NCI-H460 (cell line): ENCODE results near the gene CDC27. TPM values are rescaled to one million over a fixed set of nuclear protein-coding genes. Genes with fewer than 3 reads are reported as not detected.
"Not testable (repeated sequence)": the region's sequence is repeated elsewhere in the genome, so short reads cannot be mapped to it uniquely, and the experiment has no call there.

Experiments used
- DNase-seq: peaks from one replicate; pipeline ENCODE4 v3.0.0-alpha.2; 2016; ENCODE audit warnings: low read depth; ENCODE audit errors: extremely low read depth
- total RNA-seq: library from RNA; depleted of rRNA; stranded (reverse); fragments of >200 nt; shearing (Covaris generic); gene quantifications from 2 replicates; pipeline ENCODE4 v1.2.3, GENCODE V29; 2014

CDC27 gene
- total RNA-seq, 1 experiment from 2014 or later, result 138 TPM

DNA sequence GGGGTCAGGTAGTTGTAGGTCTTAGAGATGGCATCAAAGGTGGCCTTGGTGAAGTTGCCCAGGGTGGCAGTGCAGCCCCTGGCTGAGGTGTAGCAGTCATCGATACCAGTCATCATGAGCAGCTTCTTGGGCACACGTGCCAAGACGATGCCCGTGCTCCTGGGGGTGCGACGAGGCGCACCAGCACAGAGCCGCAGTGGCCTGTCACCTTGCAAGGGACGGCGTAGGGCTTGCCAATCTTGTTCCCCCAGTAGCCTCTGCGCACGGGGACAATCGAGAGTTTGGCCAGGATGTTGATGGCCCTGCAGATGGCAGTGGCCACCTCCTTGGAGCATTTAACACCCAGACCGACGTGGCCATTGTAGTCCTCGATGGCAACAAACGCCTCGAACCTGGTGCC, 29.8 kb downstream of the CDC27 start:
- DNase-seq, result no peak

DNA sequence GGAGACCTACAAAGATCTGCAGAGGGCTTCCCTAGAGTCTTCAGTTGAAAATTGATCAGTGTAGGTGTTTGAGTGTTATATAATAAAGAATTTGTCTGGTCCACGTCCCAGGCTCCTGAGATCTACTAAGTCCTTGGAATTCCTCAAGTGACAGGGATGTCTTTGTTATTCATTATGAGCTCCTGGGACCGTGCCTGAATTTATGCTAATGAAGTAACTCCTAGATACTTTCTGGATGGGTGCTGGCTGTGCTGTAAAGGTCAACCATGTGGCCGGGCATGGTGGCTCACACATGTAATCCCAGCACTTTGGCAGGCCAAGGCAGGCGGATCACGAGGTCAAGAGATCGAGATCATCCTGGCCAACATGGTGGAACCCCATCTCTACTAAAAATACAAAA, 43.7 kb downstream of the CDC27 start:
- no peak for DNase-seq

DNA sequence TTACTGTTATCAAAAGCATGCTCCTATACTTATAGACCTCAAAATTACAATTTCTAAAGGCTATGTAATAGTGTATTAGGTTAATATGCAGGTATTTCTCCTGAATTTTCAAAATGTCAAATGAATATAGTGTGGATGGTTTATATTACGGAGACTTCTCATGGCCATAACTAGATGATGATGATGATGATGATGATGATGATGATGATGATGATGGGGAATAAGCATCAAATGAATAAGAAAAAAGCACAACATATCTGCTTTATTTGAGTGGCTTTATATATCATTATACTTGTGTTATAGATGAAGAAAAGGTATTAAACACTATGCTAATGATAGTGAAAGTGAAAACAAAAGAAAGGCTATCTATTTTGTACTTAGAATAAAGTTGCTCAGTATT, 53.9 kb downstream of the CDC27 start:
- no peak for DNase-seq

DNA sequence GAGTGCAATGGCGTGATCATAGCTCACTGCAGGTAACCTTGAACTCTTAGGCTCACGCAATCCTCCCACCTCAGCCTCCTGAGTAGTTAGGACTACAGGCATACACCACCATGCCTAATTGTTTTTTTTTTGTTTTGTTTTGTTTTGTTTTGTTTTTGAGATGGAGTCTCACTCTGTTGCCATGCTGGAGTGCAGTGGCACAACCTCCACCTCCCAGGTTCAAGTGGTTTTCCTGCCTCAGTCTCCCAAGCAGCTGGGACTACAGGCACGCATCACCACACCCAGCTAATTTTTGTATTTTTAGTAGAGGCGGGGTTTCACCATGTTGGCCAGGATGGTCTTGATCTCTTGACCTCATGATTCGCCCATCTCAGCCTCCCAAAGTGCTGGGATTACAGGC, 54.7 kb downstream of the CDC27 start:
- DNase-seq, result not testable (repeated sequence)

DNA sequence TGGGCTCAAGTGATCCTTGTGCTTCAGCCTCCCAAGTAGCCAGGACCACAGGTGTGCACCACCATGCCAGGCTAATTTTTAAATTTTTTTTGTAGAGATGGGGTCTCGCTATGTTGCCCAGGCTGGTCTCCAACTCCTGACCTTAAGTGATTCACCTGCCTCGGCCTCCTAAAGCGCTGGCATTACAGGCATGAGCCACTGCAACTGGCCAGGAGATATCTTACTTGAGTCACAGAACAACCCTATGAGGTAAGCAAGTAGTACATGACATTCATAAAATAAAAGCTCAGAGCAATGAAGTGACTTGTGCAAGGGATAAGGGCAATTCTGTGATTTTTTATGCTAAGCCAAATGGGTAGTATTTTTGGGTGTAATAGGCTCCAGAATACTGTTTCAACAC, 57.3 kb downstream of the CDC27 start:
- DNase-seq, result no peak

DNA sequence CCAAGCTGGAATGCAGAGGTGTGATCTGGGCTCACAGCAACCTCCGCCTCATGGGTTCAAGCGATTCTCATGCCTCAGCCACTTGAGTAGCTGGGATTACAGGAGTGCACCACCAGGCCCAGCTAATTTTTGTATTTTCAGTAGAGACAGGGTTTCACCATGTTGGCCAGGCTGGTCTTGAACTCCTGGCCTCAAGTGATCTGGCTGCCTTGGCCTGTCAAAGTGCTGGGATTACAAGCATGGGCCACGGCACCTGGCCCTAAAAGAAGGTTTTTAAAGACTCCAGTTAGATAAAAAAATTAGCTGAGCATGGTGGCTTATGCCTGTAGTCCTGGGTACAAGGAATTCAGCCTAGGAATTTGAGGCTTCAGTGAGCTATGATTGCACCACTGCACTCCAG, 62.3 kb downstream of the CDC27 start:
- DNase-seq, result not testable (repeated sequence)

DNA sequence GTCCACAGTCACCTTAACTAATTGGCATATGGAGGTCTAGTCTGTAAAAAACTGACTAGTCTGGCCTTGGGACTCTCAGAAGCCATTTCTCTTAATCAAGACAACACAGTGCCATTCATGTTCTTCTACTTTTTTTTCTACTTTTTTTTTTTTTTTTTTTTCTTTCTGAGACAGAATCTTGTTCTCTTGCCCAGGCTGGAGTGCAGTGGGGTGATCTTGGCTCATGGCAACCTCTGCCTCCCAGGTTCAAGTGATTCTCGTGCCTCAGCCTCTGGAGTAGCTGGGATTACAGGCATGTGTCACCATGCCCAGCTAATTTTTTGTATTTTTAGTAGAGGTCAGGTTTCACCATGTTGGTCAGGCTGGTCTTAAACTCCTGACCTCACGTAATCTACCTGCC, 65.8 kb downstream of the CDC27 start:
- DNase-seq, result not testable (repeated sequence)

DNA sequence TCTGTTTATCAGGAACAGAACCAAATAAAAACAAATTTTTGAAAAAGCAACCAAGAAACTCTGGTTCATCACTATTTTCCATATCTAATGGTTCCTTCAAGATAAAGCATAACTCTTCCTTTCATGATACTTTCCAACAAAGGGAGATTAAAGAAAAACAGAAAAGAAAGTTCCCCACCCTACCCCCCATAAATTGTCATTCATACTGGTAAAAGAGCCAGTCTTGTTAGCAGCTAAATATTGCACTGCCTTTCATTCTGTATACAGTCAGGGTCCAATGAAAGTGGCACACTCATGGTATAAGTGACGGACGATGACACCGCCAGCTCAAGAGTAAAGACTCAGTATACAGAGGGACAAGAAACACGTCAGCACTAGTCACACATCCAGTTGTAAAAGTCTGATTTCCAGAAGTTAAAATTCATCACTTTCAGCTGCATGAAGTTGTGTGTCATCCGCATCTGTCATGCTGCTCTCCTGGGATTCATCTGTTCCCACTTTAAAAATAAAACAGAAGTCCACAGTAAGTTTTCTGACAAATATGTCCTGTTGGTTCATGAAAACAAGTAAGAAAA, 68.5 kb downstream of the CDC27 start:
- no peak for DNase-seq

DNA sequence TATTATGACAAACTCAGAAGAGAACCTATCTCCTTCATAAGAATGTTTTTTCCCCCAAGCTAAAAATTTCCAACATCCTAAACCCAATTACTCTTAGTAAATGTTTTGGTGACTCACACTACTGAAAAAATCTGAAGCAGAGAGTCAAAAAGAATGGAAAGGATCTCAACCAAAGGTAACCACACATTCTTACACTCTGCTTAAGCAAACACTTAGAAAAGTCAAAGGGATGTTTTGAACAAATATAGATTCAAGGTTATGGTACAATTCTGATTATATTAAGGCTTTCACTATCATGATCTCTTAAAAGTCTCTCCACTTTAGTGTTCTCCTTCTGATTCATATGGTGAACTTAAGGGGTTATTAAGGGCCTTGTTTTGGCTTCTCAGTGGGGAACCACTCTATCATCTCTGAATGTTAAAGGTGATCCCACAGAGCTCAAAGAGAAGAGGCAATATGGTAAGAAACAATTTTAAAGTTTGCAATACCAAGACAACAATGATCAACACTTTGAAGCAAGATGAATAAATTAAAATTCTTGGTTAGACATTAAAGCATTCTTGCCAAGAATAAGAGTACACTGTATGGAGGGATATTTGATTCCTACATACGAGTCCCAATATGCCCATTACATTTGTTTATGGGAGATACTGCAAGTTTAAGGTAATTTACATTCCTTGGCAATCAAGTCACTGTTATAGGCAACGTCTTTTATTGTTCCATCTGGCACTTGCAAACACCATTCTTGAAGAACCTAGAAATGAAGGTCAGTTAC, 69.2 kb downstream of the CDC27 start:
- DNase-seq, result no peak

DNA sequence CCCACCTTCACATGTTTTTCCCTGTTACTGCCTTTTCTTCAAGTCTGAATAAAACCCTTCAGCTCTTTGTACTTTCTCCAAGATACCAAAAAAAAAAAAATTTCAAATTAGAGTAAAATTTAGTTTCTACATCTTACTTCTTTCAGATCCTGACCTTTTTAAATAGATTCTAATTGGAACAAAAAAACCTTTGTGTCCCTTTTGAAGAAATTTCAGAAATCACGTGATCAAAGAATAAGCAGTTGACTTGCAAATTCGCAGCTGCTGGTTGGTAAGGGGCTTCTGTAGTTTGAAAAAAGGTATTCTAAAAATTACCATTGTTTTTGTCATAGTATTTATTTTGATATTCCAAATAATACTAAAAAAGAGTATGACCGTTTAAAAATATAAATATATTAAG, 71.7 kb downstream of the CDC27 start:
- no peak for DNase-seq

DNA sequence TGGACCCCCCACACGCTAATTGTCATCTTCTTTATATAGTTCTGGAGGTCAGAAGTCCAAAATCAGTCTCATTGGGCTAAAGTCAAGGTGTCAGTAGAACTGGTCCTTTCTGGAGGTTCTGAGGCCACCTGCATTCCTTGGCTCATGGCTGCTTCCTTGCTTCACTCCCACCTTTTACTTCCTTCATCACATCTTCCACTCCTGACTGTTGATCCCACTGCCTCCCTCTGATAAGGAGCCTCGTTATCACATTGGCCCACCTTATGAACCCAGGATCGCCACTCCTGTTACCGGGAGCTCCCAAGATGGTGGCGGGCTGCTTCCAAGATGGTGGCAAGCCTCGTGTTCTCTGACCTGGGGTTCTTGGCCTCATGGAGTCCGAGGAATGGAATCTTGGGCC, 83.0 kb downstream of the CDC27 start:
- no peak for DNase-seq

DNA sequence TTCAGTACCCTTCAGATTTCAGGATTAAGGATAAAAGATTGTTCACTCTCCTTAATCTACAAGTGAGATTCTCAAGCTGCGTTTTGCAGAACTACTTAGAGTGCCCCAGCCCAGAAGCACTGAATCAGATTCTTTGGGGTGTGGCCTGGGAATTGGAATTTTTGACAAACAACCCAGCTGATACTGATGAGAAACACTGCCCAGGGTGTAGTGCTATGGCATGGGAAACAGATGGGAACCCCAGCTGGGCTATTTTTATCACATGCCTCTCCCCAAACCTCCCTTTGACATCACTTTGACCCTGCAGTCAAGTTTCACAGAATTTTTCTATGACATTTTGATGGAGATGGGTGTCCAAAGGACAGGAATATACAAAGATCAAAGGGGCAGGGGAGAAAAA, 83.8 kb downstream of the CDC27 start:
- DNase-seq, result not testable (repeated sequence)

DNA sequence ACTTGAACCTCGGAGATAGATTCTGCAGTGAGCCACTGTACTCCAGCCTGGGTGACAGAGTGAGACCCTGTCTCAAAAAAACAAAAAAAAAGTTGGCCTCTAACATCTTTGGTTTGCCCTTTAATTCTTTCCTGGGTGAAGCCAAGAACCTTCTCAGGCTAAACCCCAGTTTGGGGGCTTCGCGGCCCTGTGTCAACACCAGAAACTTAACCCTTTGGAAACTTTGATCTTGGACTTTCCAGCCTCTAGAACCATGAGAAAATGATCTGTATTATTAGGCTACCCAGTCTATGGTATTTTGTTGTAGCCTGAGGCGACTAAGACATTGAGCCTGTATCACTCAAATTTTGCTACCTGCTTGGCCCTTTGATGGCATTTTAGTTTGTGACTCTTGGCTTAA, 86.2 kb downstream of the CDC27 start:
- DNase-seq, result no peak

DNA sequence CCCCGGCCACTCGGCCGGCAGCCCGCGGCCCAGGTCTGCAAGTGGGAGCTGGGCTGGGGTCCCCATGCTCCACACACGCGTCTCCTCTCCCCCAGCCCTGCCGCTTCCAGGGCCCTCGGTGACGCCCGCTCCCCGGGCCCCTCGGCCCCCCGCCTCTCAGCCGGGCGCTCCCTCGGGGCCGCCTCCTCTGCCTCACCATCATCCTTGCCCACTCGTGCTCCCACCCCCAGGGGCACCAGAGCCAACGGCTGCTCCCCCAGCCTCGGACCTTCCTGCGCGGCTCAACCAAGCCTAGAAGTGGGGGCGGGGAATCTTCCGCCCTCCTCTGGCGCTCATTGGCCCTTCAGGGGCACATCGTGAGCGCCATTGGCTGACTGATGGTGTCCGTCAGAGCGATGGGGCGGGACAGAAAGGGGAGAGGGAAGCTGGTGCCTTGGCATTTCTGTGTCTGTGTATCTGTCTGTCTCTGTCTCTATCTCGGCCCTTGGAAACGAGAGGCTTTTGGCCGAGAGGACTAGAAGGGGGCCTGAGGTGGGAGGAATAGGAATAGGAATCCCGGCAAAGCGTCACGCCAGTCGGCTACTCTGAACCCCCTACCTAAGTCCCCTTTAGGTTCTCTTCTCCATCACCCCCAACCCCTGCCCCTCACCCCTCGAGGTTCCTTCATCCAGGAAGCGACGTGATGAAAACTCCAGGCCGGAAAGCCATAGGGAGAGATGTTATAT, 88.9 kb downstream of the CDC27 start:
- DNase-seq, result peak; percentile 90

DNA sequence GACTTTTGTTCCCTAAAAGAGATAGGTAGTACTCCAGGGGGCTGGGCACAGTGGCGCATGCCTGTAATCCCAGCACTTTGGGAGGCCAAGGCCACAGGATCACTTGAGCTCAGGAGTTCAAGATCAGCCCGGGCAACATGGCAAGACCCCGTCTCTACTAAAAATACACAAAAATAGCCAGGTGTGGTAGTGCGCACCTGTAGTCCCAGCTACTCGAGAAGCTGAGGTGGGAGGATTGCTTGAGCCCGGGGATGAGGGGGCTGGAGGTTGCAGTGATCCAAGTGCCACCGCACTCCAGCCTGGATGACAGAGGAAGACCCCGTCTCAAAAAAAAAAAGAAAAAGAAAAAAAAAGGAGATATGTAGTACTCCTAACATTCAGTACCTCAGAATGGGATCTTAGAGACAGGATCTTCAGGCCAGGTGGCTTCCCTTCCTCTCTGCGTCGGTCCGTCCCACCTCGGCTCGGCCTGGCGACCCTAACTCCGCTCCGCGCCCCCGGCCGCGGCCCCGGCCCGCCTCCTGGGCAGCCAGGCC, 89.6 kb downstream of the CDC27 start:
- no peak for DNase-seq

DNA sequence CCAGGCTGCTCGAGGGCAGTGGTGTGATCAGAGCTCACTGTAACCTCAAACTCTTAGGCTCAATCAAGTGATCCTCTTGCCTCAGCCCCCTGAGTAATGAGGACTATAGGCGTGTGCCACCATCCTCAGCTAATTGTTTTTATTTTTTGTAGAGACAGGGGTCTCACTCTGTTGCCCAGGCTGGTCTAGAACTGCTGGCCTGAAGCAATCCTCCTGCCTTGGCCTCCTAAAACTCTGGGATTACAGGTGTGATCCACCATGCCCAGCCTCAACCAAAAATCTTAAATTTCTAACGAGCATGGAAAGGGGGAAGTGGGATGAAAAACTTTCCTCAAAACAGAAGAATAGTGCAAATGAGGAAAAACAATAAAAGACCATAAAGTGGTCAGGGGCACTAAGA, 92.8 kb downstream of the CDC27 start:
- DNase-seq, result no peak

DNA sequence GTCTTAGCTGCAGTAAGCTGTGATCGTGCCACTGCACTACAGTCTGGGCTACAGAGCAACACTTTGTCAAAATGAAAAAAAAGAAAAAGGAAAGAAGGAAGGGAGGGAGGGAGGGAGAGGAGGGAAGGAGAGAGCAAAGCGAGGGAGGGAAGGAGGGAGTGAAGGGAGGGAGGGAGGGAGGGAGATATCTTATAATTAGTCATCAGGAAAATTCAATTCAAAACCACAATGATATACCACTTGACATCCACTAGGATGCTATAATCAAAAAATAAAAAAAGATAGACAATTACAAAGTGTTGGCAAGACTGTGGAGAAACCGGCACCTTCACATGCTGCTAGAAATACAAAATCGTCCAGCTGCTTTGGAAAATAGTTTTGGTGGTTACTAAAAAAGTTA, 93.8 kb downstream of the CDC27 start:
- DNase-seq, result no peak

DNA sequence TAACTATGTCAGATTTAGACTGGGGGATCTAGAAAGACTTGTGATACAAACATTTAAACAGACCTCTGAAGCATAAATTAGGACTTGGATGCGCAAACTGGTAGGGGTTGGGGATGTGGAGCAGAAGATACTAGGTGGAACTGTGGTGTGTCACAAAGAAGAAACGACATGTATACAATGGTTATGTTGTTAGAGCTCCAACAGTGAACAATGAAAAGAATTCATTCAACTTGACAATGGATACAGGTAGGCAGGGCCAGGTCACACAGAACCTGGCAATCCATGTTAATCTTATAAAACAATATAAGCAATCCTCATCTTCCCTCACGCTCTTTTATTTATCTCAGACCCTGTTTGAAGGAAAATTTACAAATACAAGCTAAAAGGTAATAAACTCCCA, 102.0 kb downstream of the CDC27 start:
- no peak for DNase-seq

DNA sequence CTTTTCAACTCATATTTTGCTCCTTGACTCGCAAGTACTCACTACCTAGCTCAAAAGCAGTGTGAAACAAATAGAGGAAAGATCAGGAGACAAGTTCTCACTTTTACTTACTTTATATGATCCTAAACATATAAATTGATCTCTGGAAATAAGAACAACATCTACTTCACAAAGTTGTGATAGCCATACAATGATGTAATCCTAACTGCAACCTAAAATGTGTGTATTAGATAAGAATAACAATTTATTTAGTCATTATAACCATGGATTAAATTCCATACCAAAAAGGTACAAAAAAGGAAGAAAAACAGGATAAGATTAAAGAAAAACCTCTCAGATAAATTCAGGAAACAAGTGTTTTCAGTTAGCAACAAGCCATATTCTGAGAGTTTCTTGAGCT, 103.4 kb downstream of the CDC27 start:
- no peak for DNase-seq

DNA sequence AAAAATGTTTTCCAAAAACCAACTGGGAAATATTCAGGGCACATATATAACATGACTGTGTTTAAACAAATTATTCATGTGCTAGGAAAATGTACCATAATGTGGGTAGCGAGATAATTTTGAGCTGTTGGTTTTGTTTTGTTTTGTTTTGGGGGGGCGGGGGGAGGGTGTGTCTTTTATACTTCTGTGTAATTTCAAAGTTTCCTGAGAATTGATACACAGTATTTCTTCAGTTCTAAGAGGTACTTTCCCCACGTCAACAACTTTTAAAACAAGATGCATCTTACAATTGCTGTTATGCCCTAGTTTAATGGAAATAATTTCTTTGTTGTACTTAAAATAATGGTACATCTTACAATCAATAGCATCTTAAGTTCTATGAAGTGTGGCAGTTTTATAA, 110.3 kb downstream of the CDC27 start:
- no peak for DNase-seq

DNA sequence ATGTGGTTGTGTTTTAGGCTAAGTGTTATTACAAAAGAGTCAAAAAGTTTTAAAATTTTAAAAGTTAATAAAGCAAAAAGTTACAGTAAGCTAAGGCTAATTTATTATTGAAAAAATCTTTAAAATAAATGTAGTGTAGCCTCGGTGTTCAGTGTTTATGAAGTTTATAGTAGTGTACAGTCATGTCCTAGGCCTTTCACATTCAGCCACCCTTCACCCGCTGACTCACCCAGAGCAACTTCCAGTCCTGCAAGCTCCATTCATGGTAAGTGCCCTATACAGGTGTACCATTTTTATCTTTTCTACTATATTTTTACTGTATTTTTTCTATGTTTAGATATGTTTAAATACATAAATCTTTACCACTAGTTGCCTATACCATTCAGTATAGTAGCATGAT, 111.5 kb downstream of the CDC27 start:
- no peak for DNase-seq

DNA sequence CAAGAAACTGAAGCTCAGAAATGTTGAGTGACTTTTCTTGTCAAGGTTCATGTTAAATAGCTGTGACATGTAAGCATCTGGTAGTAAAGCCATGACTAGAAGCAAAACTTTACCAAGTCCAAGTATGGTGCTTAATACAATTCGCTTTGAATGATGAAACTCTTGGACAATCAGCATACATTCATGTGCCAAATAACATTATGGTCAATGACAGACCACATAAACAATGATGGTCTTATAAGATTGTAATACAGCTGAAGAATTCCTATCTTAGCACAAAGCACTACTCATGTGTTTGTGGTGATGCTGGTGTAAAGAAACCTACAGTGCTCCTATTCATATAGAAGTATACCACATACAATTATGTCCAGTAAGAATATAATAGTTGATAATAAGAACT, 112.9 kb downstream of the CDC27 start:
- no peak for DNase-seq
